Endothelial cell (in vitro differentiated cells): ENCODE measurements around the gene TRIM41. TPM values are rescaled to one million over a fixed set of nuclear protein-coding genes. Genes with fewer than 3 reads are reported as not detected.

Source experiments
- DNase-seq: peaks from one replicate; pipeline ENCODE4 v3.0.0; 2021; ENCODE audit warnings: low spot score
- H3K27ac Mint-ChIP-seq: one replicate; pipeline ENCODE4 v1.8.0; 2021; ENCODE audit warnings: mixed read lengths, inconsistent platforms; ENCODE audit not compliant: unreplicated experiment
- H3K27me3 Mint-ChIP-seq: one replicate; pipeline ENCODE4 v1.8.0; 2021; ENCODE audit warnings: mild to moderate bottlenecking, moderate library complexity, mixed read lengths, inconsistent platforms; ENCODE audit not compliant: unreplicated experiment
- H3K36me3 Mint-ChIP-seq: one replicate; pipeline ENCODE4 v1.8.0; 2021; ENCODE audit warnings: mild to moderate bottlenecking, low read depth, mixed read lengths, inconsistent platforms; ENCODE audit not compliant: unreplicated experiment
- H3K4me1 Mint-ChIP-seq: one replicate; pipeline ENCODE4 v1.8.0; 2021; ENCODE audit warnings: mild to moderate bottlenecking, mixed read lengths, inconsistent platforms; ENCODE audit not compliant: unreplicated experiment
- H3K4me3 Mint-ChIP-seq: one replicate; pipeline ENCODE4 v1.8.0; 2021; ENCODE audit warnings: mild to moderate bottlenecking, mixed read lengths, inconsistent platforms; ENCODE audit not compliant: unreplicated experiment
- H3K9me3 Mint-ChIP-seq: one replicate; pipeline ENCODE4 v1.8.0; 2021; ENCODE audit warnings: mixed read lengths, inconsistent platforms; ENCODE audit not compliant: unreplicated experiment
- total RNA-seq: library from RNA; stranded (reverse); fragmentation: NEBNext Ultra II Directional; extraction: Animal tissue kit (Norgen Biotek cat#: 25700); gene quantifications from one replicate; pipeline ENCODE4 v1.2.1, GENCODE V29; 2021; ENCODE audit not compliant: unreplicated experiment
- TF ChIP-seq, protein P1 (sequence below): fragments of 200-600 bp; sonication (generic); IDR thresholded peaks from one replicate; pipeline ENCODE4 v1.5.0; 2021; ENCODE audit warnings: antibody characterized with exemption; ENCODE audit not compliant: unreplicated experiment

The TRIM41 gene
- total RNA-seq, 1 donor from 2014 or later: 21.8 TPM

DNA sequence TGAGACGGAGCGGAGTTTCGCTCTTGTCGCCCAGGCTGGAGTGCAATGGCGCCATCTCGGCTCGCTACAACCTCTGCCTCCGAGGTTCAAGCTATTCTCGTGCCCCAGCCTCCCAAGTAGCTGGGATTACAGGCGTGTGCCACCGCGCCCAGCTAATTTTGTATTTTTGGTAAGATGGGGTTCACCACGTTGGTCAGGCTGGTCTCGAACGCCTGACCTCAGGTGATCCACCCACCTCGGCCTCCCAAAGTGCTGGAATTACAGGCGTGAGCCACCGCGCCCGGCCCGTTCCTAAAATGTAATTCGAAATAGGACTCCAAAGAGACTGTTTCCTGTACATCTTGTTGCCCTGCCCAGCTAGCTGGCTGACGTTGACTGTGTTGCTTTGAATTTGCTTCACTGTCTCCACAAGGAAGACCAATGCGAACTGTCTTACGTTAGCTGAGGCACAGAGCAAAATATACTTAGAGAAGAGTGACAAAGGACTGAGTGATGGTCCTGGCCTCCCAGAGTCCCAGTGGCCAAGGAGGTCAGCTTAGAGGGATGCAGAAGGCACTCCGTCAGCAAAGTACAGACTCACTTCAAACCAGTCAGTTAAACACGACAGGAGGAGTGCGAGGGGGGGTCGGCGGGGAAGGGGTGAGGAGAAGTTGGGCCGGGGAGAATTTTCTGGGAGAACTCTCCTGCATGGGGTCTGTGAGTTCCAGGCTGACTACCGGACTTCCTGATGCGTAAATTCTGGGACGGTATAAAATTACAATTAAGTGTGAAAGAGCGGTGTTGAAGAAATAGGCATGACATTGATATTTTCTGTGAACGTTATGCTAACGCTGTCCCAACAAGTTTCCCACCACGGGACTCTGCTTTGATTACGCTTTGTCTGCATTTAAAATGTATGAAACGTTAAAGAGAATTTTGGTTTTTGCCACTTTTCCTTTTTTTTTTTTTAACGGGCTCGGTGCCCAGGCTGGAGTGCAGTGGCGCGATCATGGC, 6.8 kb upstream of the TRIM41 start:
- peak overlapping the region; percentile 70 for H3K4me3 Mint-ChIP-seq
- peaks cover 11% of the 10 kb centered on the region for H3K4me1 Mint-ChIP-seq
- H3K27me3 Mint-ChIP-seq: peaks cover 21% of the 10 kb centered on the region
- DNase-seq: no peak
- peaks cover 4% of the 10 kb centered on the region for H3K36me3 Mint-ChIP-seq
- no peak overlapping the region for H3K27ac Mint-ChIP-seq
- H3K9me3 Mint-ChIP-seq: no peaks in the 10 kb centered on the region
- TF ChIP-seq, protein P1, sequence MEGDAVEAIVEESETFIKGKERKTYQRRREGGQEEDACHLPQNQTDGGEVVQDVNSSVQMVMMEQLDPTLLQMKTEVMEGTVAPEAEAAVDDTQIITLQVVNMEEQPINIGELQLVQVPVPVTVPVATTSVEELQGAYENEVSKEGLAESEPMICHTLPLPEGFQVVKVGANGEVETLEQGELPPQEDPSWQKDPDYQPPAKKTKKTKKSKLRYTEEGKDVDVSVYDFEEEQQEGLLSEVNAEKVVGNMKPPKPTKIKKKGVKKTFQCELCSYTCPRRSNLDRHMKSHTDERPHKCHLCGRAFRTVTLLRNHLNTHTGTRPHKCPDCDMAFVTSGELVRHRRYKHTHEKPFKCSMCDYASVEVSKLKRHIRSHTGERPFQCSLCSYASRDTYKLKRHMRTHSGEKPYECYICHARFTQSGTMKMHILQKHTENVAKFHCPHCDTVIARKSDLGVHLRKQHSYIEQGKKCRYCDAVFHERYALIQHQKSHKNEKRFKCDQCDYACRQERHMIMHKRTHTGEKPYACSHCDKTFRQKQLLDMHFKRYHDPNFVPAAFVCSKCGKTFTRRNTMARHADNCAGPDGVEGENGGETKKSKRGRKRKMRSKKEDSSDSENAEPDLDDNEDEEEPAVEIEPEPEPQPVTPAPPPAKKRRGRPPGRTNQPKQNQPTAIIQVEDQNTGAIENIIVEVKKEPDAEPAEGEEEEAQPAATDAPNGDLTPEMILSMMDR: no peak

DNA sequence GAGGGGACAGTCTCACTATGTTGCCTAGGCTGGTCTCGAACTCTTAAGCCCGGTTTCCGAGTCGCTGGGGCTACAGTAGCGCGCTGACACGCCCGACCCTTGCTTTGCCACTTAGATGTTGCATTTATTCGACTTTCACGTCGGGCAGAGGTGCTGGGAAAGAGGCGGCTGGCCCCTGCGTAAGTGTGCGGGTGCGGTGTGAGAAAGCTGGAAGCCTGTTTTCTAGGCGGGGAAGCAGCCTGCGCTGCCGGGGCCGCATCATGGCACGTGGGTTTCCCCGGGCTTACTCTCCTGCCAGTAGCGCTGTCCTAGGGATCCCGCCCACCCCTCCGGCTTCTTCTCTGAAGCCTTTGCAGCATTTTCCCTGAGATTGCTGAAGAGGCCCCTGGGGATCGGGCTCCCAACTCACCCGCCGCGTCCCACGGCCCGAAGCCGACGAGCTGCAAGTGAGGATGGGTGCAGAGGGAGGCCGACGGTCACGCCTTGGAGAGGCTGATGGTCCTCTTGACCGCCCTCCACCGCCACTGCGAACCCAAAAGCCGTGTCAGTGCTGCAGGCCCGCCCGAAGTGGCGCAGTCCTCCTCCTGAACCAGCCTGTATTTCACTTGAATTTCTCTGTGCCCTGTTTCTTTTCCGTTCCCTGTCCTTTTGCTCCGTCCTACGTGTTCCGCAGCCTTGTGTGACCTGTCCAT, 5.8 kb upstream of the TRIM41 start:
- Mint-ChIP-seq H3K4me1 (peaks cover 16% of the 10 kb centered on the region), H3K36me3 (peaks cover 8% of the 10 kb centered on the region), H3K4me3 (peak overlapping the region; percentile 87), H3K27me3 (peaks cover 31% of the 10 kb centered on the region), H3K27ac (no peak overlapping the region), H3K9me3 (no peaks in the 10 kb centered on the region)
- DNase-seq: peak; percentile 54
- TF ChIP-seq, protein P1: no peak

DNA sequence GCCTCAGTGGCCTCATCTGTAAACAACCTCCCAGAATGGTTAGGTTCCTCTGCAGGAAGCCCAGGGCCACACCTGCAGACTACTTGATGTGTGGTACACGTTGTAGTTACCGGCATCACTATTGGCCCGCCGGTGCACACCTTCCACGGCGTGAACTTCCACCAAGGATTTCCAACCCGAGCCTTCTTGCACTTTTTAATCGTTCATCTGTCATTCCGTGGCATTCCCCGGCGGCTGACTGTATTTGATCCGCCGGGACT, 5.3 kb upstream of the TRIM41 start:
- H3K4me3 Mint-ChIP-seq: peak overlapping the region; percentile 87
- TF ChIP-seq, protein P1: no peak
- H3K4me1 Mint-ChIP-seq: peaks cover 19% of the 10 kb centered on the region
- H3K36me3 Mint-ChIP-seq: peaks cover 12% of the 10 kb centered on the region
- H3K27ac Mint-ChIP-seq: no peak overlapping the region
- no peaks in the 10 kb centered on the region for H3K9me3 Mint-ChIP-seq
- no peak for DNase-seq
- peaks cover 34% of the 10 kb centered on the region for H3K27me3 Mint-ChIP-seq

DNA sequence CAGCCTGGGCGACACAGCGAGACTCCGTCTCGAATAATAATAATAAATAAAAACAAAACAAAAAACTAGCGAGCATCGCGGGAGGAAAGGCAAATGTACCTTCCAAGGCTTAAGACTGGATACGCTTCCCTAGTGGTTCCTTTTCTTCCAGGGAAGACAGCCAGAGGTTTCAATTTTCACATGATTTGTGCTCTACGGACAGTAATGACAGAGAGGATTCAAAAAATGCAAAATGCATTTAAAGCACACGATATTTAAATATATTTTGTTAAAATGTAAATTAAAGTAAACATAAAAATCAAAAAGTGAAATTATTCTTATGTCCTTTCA, 4.3 kb upstream of the TRIM41 start:
- Mint-ChIP-seq H3K27ac (peak overlapping the region; percentile 92), H3K4me1 (peaks cover 19% of the 10 kb centered on the region), H3K36me3 (peaks cover 12% of the 10 kb centered on the region), H3K27me3 (peaks cover 39% of the 10 kb centered on the region), H3K9me3 (no peaks in the 10 kb centered on the region), H3K4me3 (peak overlapping the region; percentile 87)
- no peak for DNase-seq
- TF ChIP-seq, protein P1: no peak
